Activated naive CD4-positive, alpha-beta T cell treated with anti-CD3 and anti-CD28 coated beads, Interleukin-2, amount 50 U/mL, for 72 hours (primary cell): ENCODE data around the gene YWHAQ. TPM values are rescaled to one million over a fixed set of nuclear protein-coding genes. Genes with fewer than 3 reads are reported as not detected.
"Not testable (repeated sequence)": the region's sequence is repeated elsewhere in the genome, so short reads cannot be mapped to it uniquely, and the experiment has no call there.

ENCODE experiments used
- ATAC-seq, 2 donors: fragments of 150-1000 bp; cut with Tn5 transposase; 2 replicates each; pipeline ENCODE4 v1.10.0; 2021; ENCODE audit warnings: mild to moderate bottlenecking in 2 of 2, moderate library complexity in 2 of 2
- DNase-seq, 2 donors: peaks; one replicate each; pipeline ENCODE4 v3.0.0; 2021 to 2022; ENCODE audit warnings: low spot score in 2 of 2
- H3K27ac Mint-ChIP-seq, 2 donors: one replicate each; pipeline ENCODE4 v1.8.0; 2022; ENCODE audit warnings: mild to moderate bottlenecking in 2 of 2, mixed read lengths in 2 of 2
- H3K36me3 Mint-ChIP-seq, 2 donors: one replicate each; pipeline ENCODE4 v1.8.0; 2022; ENCODE audit warnings: mixed read lengths in 2 of 2
- H3K9me3 Mint-ChIP-seq, 2 donors: one replicate each; pipeline ENCODE4 v1.8.0; 2022; ENCODE audit warnings: mixed read lengths in 2 of 2
- total RNA-seq, 2 donors: library from RNA; stranded (reverse); gene quantifications; one replicate each; pipeline ENCODE4 v1.2.3, GENCODE V29; 2022

YWHAQ gene
- total RNA-seq, 2 donors from 2014 or later: 225 to 256 TPM

DNA sequence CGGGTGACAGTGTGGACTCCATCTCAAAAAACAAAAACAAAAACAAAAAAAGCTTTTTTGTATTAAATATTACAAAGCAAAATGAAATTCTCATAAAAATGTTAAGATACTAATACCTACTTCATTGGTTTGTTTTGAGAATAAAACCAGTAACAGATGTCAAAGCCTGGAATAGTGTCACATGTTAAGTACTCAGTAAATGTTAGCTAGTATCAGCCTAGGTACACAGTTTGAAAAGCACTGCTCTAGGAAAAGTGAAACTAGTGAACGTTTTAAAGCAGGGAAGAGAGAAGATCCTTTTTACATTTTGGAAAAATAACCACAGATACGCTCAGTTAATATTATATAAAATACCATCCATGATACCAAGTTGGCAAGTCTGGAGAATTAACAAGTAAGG is 38.1 kb downstream of the YWHAQ start:
- ATAC-seq (no peak), DNase-seq (no peak)
- peaks cover 8 to 19% of the 10 kb centered on the region in 2 donors for H3K36me3 Mint-ChIP-seq
- no peaks in the 10 kb centered on the region for H3K9me3 Mint-ChIP-seq
- H3K27ac Mint-ChIP-seq: peak overlapping the region; percentile 74 to 82

DNA sequence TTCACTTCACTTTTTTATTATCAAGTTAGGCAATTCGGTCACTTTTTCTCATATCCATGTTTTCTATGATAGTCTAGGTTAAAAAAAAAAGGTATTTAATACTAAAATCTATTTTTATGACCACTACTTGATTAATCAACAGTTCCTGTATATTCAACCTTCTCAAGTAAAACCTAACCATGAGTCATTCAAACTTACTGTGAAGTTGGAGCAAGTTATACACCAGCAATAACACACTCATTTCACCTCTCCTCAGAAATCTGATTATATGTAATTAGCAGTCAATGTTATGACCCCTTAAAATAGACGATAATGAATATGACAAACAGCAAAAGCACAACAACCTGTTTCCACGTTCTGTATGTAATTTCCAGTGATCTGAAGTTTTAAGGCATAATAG is 40.2 kb downstream of the YWHAQ start:
- DNase-seq (no peak), ATAC-seq (peak in 1 of 2 donors; percentile 13)
- H3K9me3 Mint-ChIP-seq: no peaks in the 10 kb centered on the region
- H3K27ac Mint-ChIP-seq: peak overlapping the region in 1 of 2 donors; percentile 56
- H3K36me3 Mint-ChIP-seq: peaks cover 10 to 19% of the 10 kb centered on the region in 2 donors

DNA sequence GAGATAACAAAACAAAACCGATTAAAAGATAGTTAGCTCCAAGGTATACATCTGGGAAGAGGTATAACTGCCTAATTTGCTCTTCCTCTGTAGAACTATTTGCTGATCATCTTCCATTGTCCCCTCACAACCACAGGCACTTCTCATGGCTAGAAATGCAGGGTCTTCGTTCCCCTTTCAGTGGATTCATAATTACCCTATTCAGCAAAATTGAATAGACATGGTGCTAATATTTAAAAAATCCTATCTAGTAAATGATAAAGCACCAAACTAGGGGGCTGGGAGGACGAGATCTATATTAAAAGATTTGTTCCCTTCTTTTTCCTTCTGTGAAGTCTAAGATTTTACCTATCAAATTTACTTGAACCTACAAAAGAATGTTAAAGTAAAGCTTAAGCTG is 44.3 kb downstream of the YWHAQ start:
- Mint-ChIP-seq H3K36me3 (peaks cover 10 to 13% of the 10 kb centered on the region in 2 donors), H3K27ac (no peak overlapping the region), H3K9me3 (no peaks in the 10 kb centered on the region)
- DNase-seq (no peak), ATAC-seq (no peak)

DNA sequence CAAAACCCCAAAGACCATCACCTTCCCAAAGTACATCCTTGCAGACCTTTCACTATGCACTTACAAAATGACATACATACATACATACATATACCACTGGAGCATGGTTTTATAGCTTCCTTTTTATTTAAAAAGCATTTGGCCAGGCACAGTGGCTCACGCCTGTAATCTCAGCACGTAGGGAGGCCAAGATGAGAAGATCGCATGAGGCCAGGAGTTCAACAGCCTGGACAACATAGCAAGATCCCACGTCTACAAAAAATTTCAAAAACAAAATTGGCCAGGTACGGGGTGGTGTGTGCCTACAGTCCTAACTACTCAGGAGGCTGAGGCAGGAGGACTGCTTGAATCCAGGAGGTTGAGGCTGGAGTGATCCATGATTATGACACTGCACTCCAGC is 45.3 kb downstream of the YWHAQ start:
- Mint-ChIP-seq H3K9me3 (no peaks in the 10 kb centered on the region), H3K36me3 (peaks cover 5 to 7% of the 10 kb centered on the region in 2 donors), H3K27ac (no peak overlapping the region)
- ATAC-seq (no peak), DNase-seq (no peak)

DNA sequence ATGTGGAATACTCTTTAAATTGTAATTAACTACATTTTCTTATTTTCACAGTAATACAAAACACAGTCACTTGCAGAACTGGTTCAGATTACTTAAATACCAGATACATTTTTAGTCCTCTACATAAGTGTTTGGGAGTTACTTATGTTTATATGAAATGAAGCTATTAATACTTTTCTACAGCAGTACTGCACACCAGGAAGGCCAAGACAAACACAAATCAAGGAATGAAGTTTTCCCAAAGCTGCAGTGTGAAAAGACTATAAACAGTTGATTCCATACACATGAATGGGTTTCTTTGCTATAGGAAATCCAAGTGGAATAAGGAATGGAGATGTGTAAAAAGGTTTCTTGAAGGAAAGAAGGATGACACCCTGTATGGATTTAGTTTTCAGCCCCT is 45.9 kb downstream of the YWHAQ start:
- H3K36me3 Mint-ChIP-seq: peaks cover 5 to 11% of the 10 kb centered on the region in 2 donors
- ATAC-seq, H3K27ac Mint-ChIP-seq, DNase-seq, H3K9me3 Mint-ChIP-seq: not testable (repeated sequence)

DNA sequence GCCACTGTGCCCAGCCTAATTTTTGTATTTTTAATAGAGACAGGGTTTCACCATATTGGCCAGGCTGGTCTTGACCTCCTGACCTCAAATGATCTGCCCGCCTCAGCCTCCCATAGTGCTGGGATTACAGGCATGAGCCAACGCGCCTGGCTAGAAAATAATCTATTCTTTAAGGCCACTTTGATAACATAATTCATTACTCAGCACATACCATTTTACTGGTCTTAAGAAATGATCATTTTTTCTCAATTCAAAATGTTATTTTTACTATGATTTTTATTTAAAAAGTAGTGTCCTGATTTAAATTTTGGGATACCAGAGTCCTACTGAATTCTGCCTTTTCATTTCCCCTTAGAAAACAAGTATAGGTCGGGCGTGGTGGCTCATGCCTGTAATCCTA is 48.2 kb downstream of the YWHAQ start:
- peaks cover 5 to 11% of the 10 kb centered on the region in 2 donors for H3K36me3 Mint-ChIP-seq
- ATAC-seq (no peak), DNase-seq (no peak)
- H3K9me3 Mint-ChIP-seq: no peaks in the 10 kb centered on the region
- H3K27ac Mint-ChIP-seq: peak overlapping the region in 1 of 2 donors; percentile 44

DNA sequence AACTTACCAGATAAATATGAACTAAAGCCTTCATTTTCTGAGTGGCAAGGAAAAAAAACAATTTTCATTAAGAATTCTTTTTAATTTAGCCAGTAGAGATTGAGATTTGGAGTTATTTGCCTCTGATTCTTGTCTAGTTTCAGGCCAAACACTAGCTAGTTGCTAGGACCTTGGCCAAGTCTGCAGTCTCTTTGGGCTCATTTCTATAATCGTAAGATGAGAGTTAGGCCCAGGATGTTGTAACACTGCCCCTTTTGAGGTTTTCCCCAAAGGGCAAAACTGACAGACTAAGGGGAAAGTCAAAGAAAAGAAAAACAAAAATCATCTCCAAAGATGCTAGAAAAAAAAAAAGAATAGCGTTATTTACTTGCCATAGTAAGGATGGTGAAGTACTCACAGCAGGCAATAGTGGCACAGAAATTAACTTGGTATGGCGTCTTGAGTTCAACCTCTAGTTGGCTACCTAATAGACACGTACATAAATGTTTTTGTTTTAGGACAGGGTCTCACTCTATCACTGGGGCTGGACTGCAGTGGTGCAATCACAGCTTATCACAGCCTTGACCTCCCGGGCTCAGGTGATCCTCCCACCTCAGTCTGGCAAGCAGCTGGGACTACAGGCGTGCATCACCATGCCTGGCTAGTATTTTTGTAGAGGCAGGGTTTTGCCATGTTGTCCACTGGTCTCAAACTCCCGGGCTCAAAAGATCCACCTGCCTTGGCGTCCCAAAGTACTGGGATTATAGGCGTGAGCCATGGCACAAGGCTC is 52.1 kb downstream of the YWHAQ start:
- H3K36me3 Mint-ChIP-seq: peaks cover 0 to 4% of the 10 kb centered on the region in 2 donors
- ATAC-seq (no peak), DNase-seq (no peak)
- H3K27ac Mint-ChIP-seq: no peak overlapping the region
- no peaks in the 10 kb centered on the region for H3K9me3 Mint-ChIP-seq

DNA sequence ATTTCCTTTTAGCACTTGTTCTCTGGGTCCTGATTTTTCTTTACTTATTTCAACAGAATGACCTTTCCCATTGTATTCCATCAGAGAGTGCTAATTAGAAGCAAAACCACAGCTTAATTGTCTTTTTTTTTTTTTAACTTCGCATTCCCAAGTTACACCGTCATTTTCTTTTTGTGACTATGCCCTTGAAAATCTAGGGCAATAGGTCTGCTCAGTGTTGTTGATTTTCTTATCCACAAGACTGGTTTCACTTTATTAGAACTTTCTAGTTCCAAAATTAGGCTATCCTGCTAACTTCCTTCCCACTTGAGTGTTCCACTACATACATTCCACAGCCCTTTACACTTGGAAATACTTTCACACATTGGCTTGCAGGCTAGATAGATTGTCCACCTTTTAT is 56.5 kb downstream of the YWHAQ start:
- ATAC-seq (no peak), DNase-seq (no peak)
- no peaks in the 10 kb centered on the region for H3K9me3 Mint-ChIP-seq
- H3K36me3 Mint-ChIP-seq: no peaks in the 10 kb centered on the region
- H3K27ac Mint-ChIP-seq: no peak overlapping the region

DNA sequence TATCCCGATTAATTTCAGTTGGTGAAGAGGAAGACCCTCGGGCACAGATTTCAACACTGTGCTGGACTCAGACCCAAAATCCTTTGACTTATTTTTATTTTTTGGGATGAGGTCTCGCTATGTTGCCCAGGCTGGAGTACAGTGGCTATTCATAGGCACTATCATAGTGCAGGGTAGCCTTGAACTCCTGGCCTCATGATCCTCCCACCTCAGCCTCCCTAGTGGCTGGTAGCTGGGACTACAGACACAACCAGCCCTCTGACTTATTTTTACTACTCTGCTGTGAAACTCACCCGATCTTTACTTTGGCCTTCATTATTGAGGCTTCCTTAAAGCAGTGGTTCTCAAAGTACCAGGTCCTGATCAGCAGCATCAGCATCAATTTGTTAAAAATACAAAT is 57.0 kb downstream of the YWHAQ start:
- ATAC-seq: peak in 1 of 2 donors; percentile 42
- DNase-seq: no peak
- no peaks in the 10 kb centered on the region for H3K36me3 Mint-ChIP-seq
- no peak overlapping the region for H3K27ac Mint-ChIP-seq
- H3K9me3 Mint-ChIP-seq: no peaks in the 10 kb centered on the region

DNA sequence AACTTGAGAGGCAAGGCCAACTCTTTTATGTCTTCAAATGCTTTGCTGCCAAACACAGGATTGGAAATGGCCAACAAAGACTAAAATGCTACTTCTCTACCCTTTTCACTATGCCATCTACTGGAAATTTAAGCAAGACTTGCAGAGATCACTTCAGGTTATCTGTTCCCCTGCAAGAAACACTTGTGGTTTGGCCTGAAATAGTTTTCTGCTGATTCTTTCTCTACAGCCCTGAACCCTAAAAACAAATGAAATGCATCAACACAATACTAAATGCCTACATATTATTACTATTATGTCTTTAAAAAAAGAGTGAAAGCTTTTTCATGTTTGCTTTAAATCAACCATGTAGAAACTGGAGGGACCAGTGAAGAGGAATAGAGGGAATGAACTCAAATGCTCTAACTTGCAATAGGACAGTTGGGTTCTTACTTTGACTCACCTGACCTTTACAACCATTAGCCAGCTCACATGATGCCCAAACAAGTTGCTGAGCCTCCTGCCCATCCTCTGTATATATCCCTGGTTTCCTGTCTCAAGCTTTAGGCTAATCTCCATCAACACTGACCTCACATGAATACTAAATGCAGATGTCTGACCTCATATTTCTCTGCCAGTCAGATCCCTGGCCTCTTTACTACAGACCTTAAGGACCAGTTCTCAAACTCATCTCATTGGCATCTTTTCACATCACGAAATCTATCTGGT is 57.6 kb downstream of the YWHAQ start:
- Mint-ChIP-seq H3K27ac (no peak overlapping the region), H3K36me3 (no peaks in the 10 kb centered on the region), H3K9me3 (no peaks in the 10 kb centered on the region)
- peak; percentile 10 to 90 for ATAC-seq
- no peak for DNase-seq

DNA sequence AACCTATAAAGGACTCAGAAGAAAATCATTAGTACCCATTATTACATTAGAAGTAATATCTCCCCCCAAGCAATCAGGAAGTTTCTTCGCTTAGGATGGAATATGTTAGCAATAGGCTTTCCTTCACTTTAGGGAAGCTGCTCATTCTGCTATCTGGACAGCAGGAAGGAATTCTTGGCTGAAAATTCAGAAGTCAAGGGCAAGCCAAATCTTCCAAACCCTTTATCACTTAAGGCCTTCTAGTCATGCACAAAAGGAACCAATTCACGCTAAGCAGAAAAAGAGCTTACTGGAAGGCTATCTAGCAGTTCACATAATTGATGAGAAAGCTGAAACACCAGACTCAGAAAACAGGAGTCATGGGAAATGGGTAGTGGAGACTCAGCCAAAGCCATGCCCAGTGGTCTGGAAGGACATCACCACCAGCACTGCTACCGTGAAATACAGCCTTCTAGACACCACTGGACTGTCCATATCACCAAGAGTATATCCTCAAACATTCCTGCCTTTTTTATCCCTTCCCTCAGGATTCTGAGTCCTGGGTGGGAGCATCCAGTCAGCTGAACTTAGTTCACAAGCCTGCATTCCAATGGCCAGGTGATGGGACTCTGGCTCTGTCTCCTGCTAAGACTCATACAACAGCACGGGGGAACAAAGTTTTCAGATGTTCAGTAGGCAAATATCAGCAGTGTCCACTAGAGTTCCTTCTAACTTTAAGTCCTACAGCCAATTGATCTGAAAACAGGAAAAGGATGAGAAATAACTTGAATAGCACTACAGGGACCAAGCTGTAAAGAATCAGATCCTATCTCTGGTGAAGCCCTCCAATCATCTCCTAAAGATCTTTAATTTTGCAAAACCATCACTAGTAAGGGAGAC is 60.4 kb downstream of the YWHAQ start:
- Mint-ChIP-seq H3K27ac (peak overlapping the region in 1 of 2 donors; percentile 41), H3K9me3 (no peaks in the 10 kb centered on the region), H3K36me3 (no peaks in the 10 kb centered on the region)
- DNase-seq (no peak), ATAC-seq (no peak)

DNA sequence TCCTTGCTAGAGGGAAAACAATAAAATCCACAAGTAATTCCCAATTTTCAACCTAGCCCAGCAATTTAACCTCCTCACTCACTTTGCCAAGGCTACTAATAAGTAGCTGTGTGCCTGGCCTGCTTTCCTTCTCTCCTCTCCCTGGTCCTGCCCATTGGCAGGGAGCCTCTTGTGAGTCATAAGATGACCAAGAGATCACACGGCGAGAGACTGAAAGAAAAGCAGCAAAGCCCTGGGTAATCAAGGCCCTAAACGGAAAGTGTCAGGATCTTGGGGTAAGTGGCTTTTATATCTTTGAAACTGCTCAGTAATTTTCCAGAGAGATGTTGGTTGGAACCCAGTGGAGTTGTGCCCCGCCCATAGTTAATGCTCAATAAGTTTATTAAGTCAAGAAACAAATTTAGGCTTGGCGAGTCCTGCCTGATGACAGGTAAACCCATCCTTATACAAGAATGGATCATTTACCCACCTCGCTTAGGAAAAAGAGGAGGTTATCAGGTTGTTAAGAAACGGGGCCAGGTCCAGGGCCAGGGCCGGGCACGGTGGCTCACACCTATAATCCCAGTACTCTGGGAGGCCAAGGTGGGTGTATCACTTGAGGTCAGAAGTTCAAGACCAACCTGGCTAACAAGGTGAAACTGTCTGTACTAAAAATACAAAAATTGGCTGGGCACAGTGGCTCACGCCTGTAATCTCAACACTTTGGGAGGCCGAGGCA is 65.2 kb downstream of the YWHAQ start:
- no peaks in the 10 kb centered on the region for H3K36me3 Mint-ChIP-seq
- no peak overlapping the region for H3K27ac Mint-ChIP-seq
- H3K9me3 Mint-ChIP-seq: no peaks in the 10 kb centered on the region
- ATAC-seq: peak in 1 of 2 donors; percentile 40
- no peak for DNase-seq

DNA sequence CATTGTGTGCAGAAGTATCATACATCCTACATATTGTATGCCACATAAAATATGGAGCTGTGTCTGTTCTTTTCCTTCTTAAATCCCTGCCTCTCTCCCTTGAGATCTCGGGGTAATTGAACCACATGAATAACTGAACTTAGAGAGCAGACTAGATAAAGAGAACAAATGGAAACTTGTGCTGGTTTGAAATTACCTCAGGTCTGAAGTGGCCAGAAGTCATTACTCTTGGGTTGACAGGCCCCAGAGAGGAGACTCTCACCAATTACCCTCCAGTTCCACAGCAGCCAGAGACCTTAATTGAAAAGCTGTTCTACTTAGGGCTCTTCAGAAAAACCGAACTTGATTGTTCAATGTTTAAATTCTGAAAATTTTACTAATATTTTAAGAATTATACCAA is 70.2 kb downstream of the YWHAQ start:
- Mint-ChIP-seq H3K36me3 (peaks cover 4 to 13% of the 10 kb centered on the region in 2 donors), H3K9me3 (no peaks in the 10 kb centered on the region), H3K27ac (no peak overlapping the region)
- DNase-seq: no peak
- ATAC-seq: no peak

DNA sequence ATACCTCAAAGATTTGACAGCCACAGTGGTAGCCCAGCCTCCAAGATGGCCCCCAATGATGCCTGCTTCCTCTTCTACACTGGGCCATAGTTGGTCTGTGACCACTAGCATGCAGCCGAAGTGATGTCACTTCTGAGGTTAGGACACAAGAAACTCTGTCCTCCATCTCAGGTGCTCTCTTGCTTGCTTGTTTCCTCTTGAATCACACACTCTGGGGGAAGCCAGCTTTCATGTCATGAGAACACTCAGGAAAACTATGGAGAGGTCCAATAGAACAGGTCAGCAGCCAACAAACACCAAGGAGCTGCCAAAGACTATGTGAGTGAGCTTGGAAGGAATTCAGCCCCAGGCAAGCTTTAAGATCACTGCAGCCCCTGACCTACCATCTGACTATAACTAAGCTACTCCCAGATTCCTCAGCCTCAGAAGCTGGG is 71.8 kb downstream of the YWHAQ start:
- no peak overlapping the region for H3K27ac Mint-ChIP-seq
- ATAC-seq: no peak
- H3K9me3 Mint-ChIP-seq: no peaks in the 10 kb centered on the region
- H3K36me3 Mint-ChIP-seq: peaks cover 13 to 15% of the 10 kb centered on the region in 2 donors
- no peak for DNase-seq

DNA sequence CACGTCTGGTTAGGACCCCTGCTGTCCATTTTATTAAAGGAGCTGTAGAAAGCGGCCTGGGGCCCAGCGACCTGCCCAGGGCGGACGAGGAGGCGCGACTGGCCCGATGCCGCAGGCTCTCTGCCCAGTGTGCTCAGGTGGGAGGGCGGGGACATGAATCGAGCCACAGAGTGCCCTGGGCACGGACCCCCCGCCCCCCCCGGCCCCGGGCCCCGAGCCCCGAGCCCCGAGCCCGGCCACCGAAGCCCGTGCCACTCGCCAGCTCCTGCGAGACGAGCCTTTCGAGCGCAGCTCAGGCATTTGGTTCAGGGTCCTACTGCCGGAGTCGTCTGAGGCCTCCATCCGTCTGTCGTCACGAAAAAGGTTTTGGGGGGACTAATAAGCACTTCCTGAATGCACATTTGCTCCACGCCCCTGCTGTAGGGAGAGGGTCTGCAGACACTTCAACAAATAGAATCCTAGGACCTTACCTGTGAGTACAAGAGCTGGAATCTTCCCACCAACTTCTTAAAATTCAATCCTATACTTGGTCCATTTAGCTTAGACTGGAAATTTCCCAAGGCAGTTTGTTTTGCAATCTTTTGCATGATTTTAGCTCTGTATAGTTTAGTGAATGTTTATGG is 74.6 kb downstream of the YWHAQ start:
- peak in 1 of 2 donors; percentile 11 for ATAC-seq

More for the DNA sequence above, 74.6 kb downstream of the YWHAQ start:
- DNase-seq: peak in 1 of 2 donors; percentile 26
- Mint-ChIP-seq H3K9me3 (no peaks in the 10 kb centered on the region), H3K27ac (peak overlapping the region; percentile 96), H3K36me3 (peaks cover 13 to 15% of the 10 kb centered on the region in 2 donors)
